HEK293T (cell line): ENCODE data around the gene TRPC4AP.

Source experiments
- CTCF ChIA-PET: fragments of 350-600 bp; formaldehyde crosslinking; extraction: SDS; loops from one replicate; lab custom pipeline; 2021; ENCODE audit warnings: antibody characterized with exemption, inconsistent platforms; lab: Yijun Ruan, JAX
- POLR2A ChIA-PET: fragments of 350-600 bp; formaldehyde crosslinking; extraction: SDS; loops from one replicate; lab custom pipeline; 2020; ENCODE audit warnings: antibody characterized with exemption, inconsistent platforms; lab: Yijun Ruan, JAX
- DNase-seq: peaks from one replicate; pipeline ENCODE4 v3.0.0; 2012; ENCODE audit warnings: mixed read lengths; ENCODE audit errors: extremely low spot score
- ARNT ChIP-seq: fragments of 450-650 bp; IDR thresholded peaks from 2 replicates; pipeline ENCODE4 v1.6.1; 2017; ENCODE audit warnings: mild to moderate bottlenecking
- BHLHE40 ChIP-seq: fragments of 450-650 bp; IDR thresholded peaks from 2 replicates; pipeline ENCODE4 v1.6.1; 2016; ENCODE audit warnings: mild to moderate bottlenecking, moderate library complexity, borderline replicate concordance
- CTBP1 ChIP-seq: fragments of 450-650 bp; IDR thresholded peaks from 2 replicates; pipeline ENCODE4 v1.6.1; 2016; ENCODE audit warnings: borderline replicate concordance
- ELF4 ChIP-seq: fragments of 450-650 bp; IDR thresholded peaks from 2 replicates; pipeline ENCODE4 v1.6.1; 2017; ENCODE audit warnings: antibody characterized with exemption
- FOXA1 ChIP-seq: fragments of 450-650 bp; IDR thresholded peaks from 2 replicates; pipeline ENCODE4 v1.6.1; 2016; ENCODE audit warnings: mild to moderate bottlenecking
- FOXK2 ChIP-seq: fragments of 450-650 bp; IDR thresholded peaks from 2 replicates; pipeline ENCODE4 v1.6.1; 2016; ENCODE audit warnings: mild to moderate bottlenecking
- FOXM1 ChIP-seq: fragments of 450-650 bp; IDR thresholded peaks from 2 replicates; pipeline ENCODE4 v1.6.1; 2017; ENCODE audit warnings: mild to moderate bottlenecking, borderline replicate concordance
- HDGF ChIP-seq: fragments of 450-650 bp; IDR thresholded peaks from 2 replicates; pipeline ENCODE4 v1.6.1; 2017; ENCODE audit warnings: antibody characterized with exemption, borderline replicate concordance
- L3MBTL2 ChIP-seq: fragments of 450-650 bp; conservative IDR thresholded peaks from 2 replicates; pipeline ENCODE4 v1.6.1; 2016; ENCODE audit warnings: mild to moderate bottlenecking
- LEF1 ChIP-seq: fragments of 450-650 bp; IDR thresholded peaks from 2 replicates; pipeline ENCODE4 v1.6.1; 2017; ENCODE audit warnings: mild to moderate bottlenecking, borderline replicate concordance
- NFRKB ChIP-seq: fragments of 450-650 bp; IDR thresholded peaks from 2 replicates; pipeline ENCODE4 v1.6.1; 2016; ENCODE audit warnings: mild to moderate bottlenecking, moderate library complexity
- PKNOX1 ChIP-seq: fragments of 450-650 bp; IDR thresholded peaks from 2 replicates; pipeline ENCODE4 v1.6.1; 2016
- SP1 ChIP-seq: fragments of 450-650 bp; IDR thresholded peaks from 2 replicates; pipeline ENCODE4 v1.6.1; 2017
- SUZ12 ChIP-seq: fragments of 450-650 bp; IDR thresholded peaks from 2 replicates; pipeline ENCODE4 v1.6.1; 2016; ENCODE audit warnings: mild to moderate bottlenecking
- TARDBP ChIP-seq: fragments of 450-650 bp; IDR thresholded peaks from 2 replicates; pipeline ENCODE4 v1.6.1; 2016
- ZNF384 ChIP-seq: fragments of 450-650 bp; IDR thresholded peaks from 2 replicates; pipeline ENCODE4 v1.6.1; 2016

Gene TRPC4AP

DNA sequence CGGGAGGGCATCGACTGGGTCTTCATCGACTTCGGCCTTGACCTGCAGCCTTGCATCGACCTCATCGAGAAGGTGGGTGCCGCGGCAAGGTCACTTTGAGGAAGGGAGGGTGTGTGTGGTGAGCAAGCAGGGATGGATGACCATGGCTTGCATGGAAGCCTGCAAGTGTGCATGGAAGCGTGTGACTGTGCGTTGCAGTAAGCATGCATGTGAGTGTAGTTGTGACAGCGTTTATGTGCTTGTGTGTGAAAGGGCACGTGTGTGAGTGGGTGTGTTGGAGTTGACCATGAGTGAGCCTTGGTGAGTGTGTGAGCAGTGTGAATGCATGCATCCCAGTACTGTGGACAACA lies 104.4 kb downstream of the TRPC4AP start:
- DNase-seq, result no peak
- ChIA-PET CTCF (no interaction called here), POLR2A (no interaction called here)
- no peak for TF ChIP-seq HDGF

DNA sequence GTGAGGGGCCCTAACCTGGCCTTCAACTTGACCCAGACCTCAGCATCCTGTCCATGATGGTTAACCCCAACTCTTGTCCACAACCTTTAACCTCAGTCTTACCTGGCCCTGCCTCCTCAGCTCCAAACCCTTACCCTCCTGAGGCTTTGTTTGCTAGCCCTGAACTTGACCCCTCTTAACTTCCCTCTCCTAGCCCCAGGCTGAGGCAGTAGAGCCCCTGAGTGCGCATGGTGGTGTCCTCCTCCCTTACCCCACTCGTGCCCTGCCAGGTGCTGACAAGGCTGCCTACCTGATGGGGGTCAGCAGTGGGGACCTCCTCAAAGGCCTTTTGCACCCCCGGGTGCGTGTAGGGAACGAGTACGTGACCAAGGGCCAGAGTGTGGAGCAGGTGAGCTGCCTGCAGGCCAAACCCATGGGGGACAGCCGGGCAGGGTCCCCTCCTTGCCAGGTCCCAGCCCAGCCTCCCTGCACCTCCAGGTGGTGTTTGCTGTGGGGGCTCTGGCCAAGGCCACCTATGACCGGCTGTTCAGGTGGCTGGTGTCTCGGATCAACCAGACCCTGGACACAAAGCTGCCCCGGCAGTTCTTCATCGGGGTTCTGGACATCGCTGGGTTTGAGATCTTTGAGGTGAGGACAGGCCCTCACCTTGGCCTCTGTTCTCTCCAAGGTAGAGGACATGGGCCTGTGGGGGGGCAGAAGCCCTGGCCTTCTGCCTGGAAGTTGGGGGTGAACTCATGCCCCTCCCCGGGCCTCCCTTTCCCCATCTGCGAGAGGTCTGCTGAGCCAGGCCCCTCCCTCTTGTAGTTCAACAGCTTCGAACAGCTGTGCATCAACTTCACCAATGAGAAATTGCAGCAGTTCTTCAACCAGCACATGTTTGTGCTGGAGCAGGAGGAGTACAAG lies 105.1 kb downstream of the TRPC4AP start:
- DNase-seq, result no peak
- TF ChIP-seq FOXA1, result no peak
- TF ChIP-seq ELF4, result no peak
- no peak for TF ChIP-seq FOXK2
- no peak for TF ChIP-seq TARDBP
- no peak for TF ChIP-seq ARNT
- TF ChIP-seq PKNOX1, result no peak
- TF ChIP-seq CTBP1, result no peak
- no peak for TF ChIP-seq SP1
- no peak for TF ChIP-seq NFRKB
- TF ChIP-seq LEF1, result no peak
- no peak for TF ChIP-seq FOXM1
- no peak for TF ChIP-seq BHLHE40
- TF ChIP-seq ZNF384, result no peak
- no peak for TF ChIP-seq SUZ12
- TF ChIP-seq L3MBTL2, result no peak
- no peak for TF ChIP-seq HDGF
- CTCF ChIA-PET, result no interaction called here
- POLR2A ChIA-PET, result no interaction called here

DNA sequence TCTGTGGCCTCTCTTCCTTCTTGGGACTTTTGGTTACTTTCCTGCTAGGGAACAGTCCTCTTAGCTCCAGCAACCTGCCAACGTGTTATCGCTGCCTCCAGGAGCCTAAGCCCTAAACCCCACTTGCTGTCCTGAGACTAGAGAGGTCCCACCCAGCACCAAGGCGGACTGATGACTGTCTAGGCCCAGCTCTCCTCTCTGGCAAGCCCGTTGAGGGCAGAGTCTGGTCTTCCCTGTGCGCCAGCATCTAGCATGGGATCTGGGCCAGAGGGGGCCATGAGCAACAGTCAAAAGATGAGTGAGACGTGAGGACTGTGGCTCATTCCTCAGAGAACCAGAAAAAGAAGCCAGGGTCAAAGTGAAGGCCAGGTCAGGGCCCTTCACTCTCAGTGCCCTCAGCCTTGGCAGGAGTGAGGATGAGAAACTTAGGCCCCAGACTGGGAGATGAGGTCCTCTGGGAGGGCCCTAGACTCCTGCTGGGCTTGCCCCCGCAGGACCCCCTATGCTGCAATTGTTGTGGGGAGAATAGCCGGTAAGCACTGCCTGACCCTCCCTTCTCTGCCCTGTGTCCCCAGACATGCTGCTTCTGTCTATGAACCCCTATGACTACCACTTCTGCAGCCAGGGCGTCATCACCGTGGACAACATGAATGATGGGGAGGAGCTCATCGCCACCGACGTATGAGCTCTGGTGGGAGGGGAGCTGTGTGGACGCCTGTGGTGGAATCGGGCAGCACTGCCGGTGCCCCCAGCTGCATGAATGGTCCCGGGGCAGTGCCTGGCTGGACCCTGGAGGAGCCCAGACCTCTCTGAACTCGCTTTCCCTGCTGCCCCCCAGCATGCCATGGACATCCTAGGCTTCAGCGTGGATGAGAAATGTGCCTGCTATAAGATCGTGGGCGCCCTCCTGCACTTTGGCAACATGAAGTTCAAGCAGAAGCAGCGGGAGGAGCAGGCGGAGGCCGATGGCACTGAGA lies 106.0 kb downstream of the TRPC4AP start:
- TF ChIP-seq FOXA1 (no peak), HDGF (no peak), SUZ12 (no peak), LEF1 (no peak), ZNF384 (no peak), SP1 (no peak), FOXM1 (no peak), PKNOX1 (no peak), NFRKB (no peak)
- DNase-seq, result no peak
- POLR2A ChIA-PET, result no interaction called here
- CTCF ChIA-PET, result no interaction called here

DNA sequence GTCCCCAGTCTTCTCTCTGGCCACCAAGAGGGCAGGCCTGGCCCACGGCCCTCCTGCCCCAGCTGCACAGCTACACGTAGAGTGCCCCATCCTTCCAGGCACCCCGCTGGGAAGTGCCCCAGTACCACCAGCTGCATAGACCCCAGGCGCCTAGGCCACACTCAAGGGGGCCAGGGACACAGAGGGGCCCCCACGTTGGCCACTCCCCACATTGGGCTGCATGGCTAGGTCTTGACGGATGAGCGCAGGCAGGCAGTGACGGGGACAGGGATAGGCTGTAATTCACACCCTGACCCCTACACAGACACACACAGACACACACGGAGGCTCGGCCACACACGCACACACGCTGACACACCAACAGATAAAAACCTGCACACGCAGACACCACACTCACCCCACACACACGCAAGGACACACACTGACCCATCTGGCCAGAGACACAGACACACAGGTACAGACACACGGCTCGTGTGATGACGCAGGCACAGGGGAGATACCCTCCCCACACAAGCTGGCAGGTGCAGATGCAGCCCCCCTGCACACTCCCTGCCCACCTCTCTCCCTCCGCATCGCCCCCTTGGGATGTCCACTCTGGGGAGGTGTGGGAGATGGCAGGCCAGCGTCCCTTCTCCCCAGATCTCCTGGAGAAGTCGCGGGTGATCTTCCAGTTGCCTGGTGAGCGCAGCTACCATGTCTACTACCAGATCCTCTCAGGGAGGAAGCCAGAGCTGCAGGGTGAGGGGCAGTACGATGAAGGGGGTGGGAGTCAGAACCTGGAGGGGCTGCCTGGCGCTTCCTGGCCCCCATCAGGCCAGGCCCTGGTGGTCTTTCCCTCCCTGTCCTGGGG lies 106.9 kb downstream of the TRPC4AP start:
- POLR2A ChIA-PET, result no interaction called here
- CTCF ChIA-PET, result no interaction called here
- TF ChIP-seq FOXM1, result no peak
- no peak for TF ChIP-seq ELF4
- TF ChIP-seq L3MBTL2, result no peak
- TF ChIP-seq FOXK2, result no peak
- no peak for DNase-seq

DNA sequence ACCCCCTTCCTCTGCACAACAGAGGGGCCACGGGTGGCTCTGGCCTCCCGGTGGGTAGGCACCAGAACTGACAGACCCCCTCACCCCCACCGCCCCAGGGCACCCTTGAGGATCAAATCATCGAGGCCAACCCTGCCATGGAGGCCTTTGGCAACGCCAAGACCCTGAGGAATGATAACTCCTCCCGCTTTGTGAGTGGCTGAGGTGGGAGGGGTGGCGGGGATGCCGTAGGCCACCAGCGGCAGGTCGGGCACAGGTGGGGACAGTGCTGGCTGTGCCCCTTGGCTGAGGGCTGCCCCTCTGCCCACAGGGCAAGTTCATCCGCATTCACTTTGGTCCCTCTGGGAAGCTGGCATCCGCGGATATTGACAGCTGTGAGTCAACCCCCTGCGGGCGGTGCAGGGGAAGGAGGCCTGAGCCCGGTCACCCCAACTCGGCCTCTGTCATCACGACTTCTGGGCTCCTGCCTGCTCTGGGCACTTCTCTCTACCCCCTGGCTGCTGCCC lies 107.8 kb downstream of the TRPC4AP start:
- ChIA-PET CTCF (no interaction called here), POLR2A (no interaction called here)
- no peak for DNase-seq
- TF ChIP-seq NFRKB (no peak), ZNF384 (no peak), PKNOX1 (no peak)
